Measurements from ENCODE around the gene CARS1.

GRCh38 chr11:2996976-2997375 is 60.2 kb downstream of the CARS1 start:
- TF ChIP-seq CTCF (conservative IDR thresholded peaks at IDR 0.05; ENCODE audit: low read depth in 2 of 2) = no peak
- TF ChIP-seq STAT1 (IDR thresholded peaks at IDR 0.05; ENCODE audit: unreplicated experiment) = no peak

Measured in GM23338 (cell line).